ENCODE data around the gene CHST13.
"Not testable (repeated sequence)": the region's sequence is repeated elsewhere in the genome, so short reads cannot be mapped to it uniquely, and the experiment has no call there.

Gene CHST13

DNA sequence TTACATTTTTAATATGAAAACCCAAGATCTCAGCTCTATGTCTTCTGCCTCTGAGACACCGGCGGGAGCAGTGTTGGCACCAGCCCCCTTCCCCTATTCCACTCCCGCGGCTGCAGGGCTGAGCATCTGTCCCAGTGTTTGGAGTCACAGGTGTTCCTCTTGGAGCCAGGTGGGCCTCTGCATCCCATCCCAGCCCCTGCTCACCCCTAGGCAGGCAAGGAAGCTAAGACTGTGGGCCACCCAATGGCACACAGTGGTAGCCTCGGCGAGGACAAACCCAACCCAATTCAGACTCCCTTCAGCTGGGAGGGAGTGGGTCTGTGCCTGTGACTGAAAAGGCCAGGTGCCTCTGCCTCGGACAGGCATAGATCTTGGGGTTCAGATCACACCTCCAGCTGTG lies 3.1 kb downstream of the CHST13 start:
- no peak for DNase-seq

DNA sequence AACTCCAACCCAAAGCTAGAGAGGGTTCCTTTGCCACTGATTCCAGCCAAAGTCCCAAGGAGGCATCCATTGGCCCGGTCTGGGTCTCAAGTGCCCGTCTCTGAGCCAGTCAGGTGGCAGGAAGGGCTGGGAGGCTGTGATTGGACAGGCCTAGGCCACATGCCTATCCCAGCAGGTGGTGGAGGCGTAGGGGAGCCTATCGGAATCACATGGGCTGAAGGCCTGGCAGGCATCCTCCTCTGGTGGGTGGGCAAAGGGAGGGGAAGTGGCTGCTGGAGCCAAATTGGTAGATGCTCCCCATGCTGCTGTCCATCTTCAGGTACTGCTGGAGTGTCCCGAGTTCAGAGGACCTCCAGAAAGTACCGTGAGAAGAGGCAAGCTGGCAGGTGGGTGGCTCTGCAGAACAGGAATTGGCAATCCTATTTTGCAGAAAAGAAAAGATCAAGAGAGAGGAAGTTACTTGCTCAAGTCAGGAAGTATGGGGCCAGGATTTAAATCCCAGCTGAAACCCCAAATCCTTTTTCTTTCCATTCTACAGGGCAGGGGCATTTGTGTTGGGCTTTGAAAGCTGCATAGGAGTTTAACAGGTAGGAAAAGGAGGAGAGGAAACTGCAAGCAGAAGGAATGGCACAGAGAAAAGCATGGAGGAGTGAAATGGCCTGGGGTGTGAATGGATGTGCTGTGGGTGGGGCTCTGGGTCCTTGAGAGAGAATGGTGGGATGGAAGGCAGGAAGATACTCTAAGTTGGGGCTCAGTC lies 3.7 kb downstream of the CHST13 start:
- no peak for DNase-seq

- DNase-seq, result no peak
These were observed 4.5 kb downstream of the CHST13 start for GRCh38 chr3:126528419-126528799.

DNA sequence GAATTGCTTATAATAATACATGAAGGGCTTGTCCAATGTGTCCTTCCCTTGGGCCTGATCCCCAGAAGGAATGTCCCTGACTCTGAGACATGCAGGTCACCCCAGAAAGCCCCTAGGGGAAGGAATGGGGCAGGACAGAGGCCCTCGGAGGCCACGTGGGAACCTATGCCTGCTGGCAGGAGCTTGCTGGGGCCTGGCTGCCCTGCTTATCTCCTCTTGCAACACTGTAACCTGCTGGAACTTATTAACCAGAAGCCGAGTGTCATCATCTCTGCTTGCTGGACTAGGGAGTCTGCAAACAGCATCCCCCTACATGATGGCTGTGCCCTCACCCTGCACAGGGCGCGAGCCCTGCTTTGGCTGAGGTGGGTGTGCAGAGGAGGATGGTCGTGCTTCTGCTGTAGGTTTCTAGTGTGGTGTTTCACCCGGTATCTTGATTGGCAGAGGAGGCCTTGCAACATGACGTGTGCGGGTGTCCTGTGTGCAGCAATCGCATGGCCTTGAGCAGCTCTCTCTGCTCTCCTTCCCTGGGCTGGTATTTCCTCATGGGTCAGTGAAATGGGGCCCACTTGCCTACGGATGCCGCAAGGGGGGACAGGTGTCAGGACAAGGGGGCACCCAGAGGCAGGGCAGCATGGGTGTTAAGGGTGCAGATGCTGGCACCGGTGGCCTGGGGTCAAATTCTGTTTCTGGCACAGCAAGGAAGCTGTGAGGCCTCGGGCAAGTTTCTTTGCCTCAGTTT lies 5.0 kb downstream of the CHST13 start:
- DNase-seq, result no peak

GRCh38 chr3:126529585-126530170 lies 5.7 kb downstream of the CHST13 start:
- DNase-seq, result no peak

DNA sequence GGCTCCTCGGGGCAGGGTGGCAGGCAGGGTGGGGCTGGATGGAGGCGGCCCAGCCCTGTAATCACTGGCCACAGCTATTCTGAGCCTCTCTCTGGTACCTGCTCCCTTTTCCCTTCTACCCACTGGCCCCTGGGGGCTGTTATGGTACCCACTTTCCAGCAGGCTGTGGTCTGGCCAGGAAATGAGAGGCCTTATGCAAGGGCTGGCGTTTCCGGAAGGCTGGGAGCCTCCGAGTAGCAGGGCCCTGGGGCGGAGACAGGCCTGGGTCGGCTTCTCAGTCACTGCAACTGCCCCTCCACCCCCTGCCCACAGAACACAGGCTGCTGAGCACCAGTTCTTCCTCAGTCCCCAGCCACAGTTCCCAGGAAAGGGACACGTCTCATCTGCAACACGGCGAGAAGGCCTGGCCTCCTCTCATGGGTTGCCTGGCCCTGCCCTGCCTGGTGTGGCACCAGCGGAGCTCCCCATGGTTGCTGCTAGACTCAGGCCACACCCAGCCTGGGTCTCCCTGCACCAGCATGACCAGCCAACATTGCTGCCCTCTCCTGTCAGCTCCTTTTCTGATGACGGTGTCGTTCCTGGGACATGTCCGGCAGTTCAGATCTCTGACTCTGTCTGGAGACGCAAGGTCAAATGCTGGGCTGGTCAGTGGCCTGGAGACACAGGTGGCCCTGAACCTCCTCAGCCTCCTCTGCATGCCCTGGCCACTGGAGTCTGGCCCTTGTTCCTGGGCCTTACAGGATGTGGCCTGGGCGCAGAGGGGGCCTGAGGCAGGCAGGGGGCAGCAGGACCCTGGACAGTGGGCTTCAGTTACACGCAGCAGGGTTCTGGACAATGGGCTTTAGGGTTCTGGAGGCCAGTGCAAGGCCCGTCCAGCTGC lies 6.5 kb downstream of the CHST13 start:
- no peak for DNase-seq

DNA sequence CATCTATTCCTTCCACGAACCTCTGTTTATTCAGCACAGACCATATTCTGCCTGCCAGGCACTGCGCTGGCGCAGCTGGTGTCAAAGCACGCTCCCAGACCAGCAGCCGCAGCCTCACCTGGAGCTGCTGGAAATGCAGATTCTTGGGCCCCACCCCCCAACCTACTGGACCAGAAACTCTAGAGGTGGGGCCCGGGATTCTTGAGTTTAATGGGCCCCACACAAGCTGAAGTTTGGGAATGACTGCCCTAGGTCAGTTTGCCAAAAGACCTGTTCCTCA lies 7.0 kb downstream of the CHST13 start:
- no peak for DNase-seq

- no peak for DNase-seq
These were observed 9.6 kb downstream of the CHST13 start for GRCh38 chr3:126533506-126533905.

DNA sequence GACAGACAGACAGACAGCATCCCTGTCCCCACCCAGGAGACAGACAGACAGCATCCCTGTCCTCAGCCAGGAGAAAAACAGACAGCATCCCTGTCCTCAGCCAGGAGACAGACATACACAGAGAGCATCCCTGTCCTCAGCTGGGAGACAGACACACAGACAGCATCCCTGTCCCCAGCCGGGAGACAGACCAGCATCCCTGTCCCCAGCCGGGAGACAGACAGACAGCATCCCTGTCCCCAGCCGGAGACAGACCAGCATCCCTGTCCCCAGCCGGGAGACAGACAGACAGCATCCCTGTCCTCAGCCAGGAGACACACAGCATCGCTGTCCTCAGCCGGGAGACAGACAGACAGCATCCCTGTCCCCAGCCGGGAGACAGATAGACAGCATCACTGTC lies 10.8 kb downstream of the CHST13 start:
- DNase-seq, result not testable (repeated sequence)

DNA sequence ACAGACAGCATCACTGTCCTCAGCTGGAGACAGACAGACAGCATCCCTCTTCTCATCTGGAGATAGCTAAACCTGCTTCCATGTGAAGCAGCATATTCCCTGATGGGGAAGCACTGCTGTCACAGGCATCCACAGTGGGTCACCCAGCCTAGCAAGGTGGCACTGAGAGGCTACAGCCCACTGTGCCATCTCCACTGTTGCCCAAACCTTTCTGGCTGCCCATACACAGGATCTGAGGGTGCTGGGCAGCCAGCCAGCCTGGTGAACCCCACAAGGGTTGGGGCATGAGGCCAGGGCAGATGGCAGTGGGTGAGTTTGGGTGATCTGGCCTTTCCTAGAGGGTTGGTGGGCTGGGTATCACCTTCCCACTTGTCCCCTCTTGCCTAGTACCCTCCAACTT lies 11.7 kb downstream of the CHST13 start:
- no peak for DNase-seq

DNA sequence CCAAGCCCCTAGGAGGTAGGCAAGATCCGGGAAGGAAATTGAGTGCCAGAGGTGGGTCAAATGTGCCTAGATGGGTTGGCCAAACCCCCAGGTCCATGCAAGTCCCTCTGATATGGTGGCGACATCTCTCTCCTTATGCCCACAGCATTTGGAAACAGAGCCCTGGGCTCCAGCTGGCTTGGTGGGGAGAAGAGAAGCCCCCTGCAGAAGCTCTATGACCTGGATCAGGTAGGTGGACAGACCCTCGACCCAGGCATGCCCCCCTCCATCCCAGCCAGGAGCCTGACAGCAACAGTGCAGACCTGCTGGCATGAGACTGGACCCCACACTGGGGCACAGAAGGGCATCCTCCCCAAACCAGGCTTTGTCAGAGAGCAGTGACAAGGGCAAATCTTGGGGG lies 12.2 kb downstream of the CHST13 start:
- no peak for DNase-seq

- DNase-seq, result no peak
These were observed 13.3 kb downstream of the CHST13 start for GRCh38 chr3:126537116-126537729.

- no peak for DNase-seq
These were observed 13.9 kb downstream of the CHST13 start for GRCh38 chr3:126537730-126538281.

- DNase-seq, result no peak
These were observed 14.4 kb downstream of the CHST13 start for GRCh38 chr3:126538316-126538715.

DNA sequence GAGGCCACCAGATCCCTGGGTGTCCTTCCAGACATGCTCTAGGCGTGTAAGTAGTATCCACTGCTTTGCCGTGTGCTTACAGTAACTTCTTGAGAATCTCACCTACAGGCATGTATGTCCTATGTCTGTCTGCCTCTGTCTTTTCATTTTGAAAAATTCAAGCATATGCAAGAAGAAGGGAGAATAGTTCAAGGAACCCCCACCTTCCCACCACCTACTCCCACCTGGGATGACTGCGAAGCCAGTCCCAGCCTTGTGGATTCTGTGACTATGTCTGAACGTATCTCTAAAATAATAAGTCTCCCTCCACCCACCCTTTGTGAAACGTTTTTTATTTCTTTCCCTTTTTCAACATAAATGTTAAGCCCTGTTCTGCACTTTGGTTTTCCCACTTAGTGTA lies 15.0 kb downstream of the CHST13 start:
- DNase-seq, result no peak

- DNase-seq, result no peak
These were observed 15.7 kb downstream of the CHST13 start for GRCh38 chr3:126539558-126540250.

DNA sequence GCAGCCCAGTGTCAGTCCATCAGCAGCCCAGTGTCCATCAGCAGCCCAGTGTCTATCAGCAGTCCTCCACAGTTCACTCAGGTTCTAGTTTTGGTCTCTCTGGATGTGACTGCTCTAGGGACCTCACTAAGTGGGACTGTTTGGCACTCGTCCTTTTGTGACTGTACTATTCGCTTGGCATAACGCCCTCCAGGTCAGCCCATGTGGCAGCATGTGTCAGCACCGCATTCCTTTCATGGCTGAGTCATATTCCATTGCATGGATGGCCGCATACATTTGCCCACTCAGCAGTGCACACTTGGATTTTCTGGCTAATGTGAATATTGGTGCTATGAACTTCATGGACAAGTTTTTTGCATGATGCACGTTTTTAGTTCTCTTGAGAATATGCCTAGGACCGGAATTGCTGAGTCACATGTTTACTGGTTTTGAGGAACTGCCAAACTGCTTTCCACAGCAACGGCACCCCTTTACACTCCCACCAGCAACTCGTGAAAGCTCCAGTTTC lies 16.4 kb downstream of the CHST13 start:
- no peak for DNase-seq

- no peak for DNase-seq
These were observed 17.1 kb downstream of the CHST13 start for GRCh38 chr3:126540951-126541627.

GRCh38 chr3:126541628-126542339 lies 17.8 kb downstream of the CHST13 start:
- no peak for DNase-seq
